C4-2B (cell line): ENCODE data around the gene CDHR2.

Experiments used
- ZFX ChIP-seq: fragments of 450-650 bp; IDR thresholded peaks from 2 replicates; pipeline ENCODE4 v1.6.1; 2017
- TF ChIP-seq, protein P1 (sequence below): fragments of 450-650 bp; conservative IDR thresholded peaks from 2 replicates; pipeline ENCODE4 v1.5.1; 2017; ENCODE audit warnings: mild to moderate bottlenecking

DNA sequence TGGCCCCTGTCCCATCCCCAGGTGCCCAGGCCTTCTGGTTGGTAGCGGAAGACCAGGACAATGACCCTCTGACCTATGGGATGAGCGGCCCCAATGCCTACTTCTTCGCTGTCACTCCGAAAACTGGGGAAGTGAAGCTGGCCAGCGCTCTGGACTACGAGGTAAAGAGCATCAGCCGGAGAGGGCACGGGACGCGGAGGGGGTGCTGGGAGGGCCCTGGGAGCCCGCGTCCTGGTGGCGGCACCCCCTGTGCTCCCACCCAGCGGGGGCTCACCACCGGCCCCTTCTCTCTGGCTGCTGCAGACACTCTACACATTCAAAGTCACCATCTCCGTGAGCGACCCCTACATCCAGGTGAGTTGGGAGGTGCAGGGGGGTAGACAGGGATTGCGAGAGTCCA lies 19.5 kb downstream of the CDHR2 start:
- TF ChIP-seq, protein P1, sequence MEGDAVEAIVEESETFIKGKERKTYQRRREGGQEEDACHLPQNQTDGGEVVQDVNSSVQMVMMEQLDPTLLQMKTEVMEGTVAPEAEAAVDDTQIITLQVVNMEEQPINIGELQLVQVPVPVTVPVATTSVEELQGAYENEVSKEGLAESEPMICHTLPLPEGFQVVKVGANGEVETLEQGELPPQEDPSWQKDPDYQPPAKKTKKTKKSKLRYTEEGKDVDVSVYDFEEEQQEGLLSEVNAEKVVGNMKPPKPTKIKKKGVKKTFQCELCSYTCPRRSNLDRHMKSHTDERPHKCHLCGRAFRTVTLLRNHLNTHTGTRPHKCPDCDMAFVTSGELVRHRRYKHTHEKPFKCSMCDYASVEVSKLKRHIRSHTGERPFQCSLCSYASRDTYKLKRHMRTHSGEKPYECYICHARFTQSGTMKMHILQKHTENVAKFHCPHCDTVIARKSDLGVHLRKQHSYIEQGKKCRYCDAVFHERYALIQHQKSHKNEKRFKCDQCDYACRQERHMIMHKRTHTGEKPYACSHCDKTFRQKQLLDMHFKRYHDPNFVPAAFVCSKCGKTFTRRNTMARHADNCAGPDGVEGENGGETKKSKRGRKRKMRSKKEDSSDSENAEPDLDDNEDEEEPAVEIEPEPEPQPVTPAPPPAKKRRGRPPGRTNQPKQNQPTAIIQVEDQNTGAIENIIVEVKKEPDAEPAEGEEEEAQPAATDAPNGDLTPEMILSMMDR = no peak
- TF ChIP-seq ZFX = no peak
